Liver (tissue), 9 donors: ENCODE data around the gene AEBP1. TPM values are rescaled to one million over a fixed set of nuclear protein-coding genes. Genes with fewer than 3 reads are reported as not detected.

Source experiments
- DNase-seq: peaks from one replicate; pipeline ENCODE4 v3.0.0-alpha.2; 2017; ENCODE audit warnings: low spot score
- H3K27ac ChIP-seq, 2 donors: one replicate each; pipeline ENCODE4 v1.7.0; 2013; ENCODE audit warnings: inconsistent platforms in 2 of 2, low read length in 2 of 2, control low read depth in 1 of 2, low read depth in 1 of 2, mild to moderate bottlenecking in 1 of 2
- H3K27me3 ChIP-seq, 4 donors: one replicate each; pipeline versions ENCODE4 v1.6.1 to v1.7.0; 2013; ENCODE audit warnings: low read length in 3 of 4, inconsistent platforms in 1 of 4, mild to moderate bottlenecking in 1 of 4, moderate library complexity in 1 of 4; ENCODE audit not compliant: control insufficient read depth in 4 of 4, insufficient read depth in 4 of 4
- H3K36me3 ChIP-seq, 4 donors: one replicate each; pipeline versions ENCODE4 v1.6.1 to v1.7.0; 2013; ENCODE audit warnings: low read length in 3 of 4, mild to moderate bottlenecking in 3 of 4, low read depth in 1 of 4, moderate library complexity in 1 of 4; ENCODE audit not compliant: control insufficient read depth in 4 of 4, insufficient read depth in 3 of 4
- H3K4me1 ChIP-seq, 4 donors: one replicate each; pipeline versions ENCODE4 v1.6.1 to v1.7.0; 2013; ENCODE audit warnings: low read length in 3 of 4, mild to moderate bottlenecking in 3 of 4, moderate library complexity in 1 of 4; ENCODE audit not compliant: control insufficient read depth in 4 of 4, insufficient read depth in 4 of 4
- H3K4me3 ChIP-seq, 3 donors: one replicate each; pipeline versions ENCODE4 v1.6.1 to v1.7.0; 2013; ENCODE audit warnings: low read length in 3 of 3, control low read depth in 1 of 3, low read depth in 1 of 3, mild to moderate bottlenecking in 1 of 3
- H3K9ac ChIP-seq, 2 donors: one replicate each; pipeline ENCODE4 v1.7.0; 2013; ENCODE audit warnings: low read length in 2 of 2, mild to moderate bottlenecking in 2 of 2, moderate library complexity in 2 of 2, control low read depth in 1 of 2, low read depth in 1 of 2
- H3K9me3 ChIP-seq, 4 donors: one replicate each; pipeline versions ENCODE4 v1.6.1 to v1.7.0; 2013; ENCODE audit warnings: low read length in 3 of 4; ENCODE audit not compliant: control insufficient read depth in 4 of 4
- FOXA2 ChIP-seq: IDR thresholded peaks from 2 replicates; pipeline ENCODE4 v1.6.1; 2016; ENCODE audit warnings: antibody characterized with exemption
- GABPA ChIP-seq, 2 donors: IDR thresholded peaks in 1 of 2; conservative IDR thresholded peaks in 1 of 2; 2 replicates each; pipeline ENCODE4 v1.6.1; 2016; ENCODE audit warnings: antibody characterized with exemption in 2 of 2, mild to moderate bottlenecking in 1 of 2, moderate library complexity in 1 of 2
- HNF4G ChIP-seq: IDR thresholded peaks from 2 replicates; pipeline ENCODE4 v1.6.1; 2016; ENCODE audit warnings: antibody characterized with exemption
- NR2F2 ChIP-seq: IDR thresholded peaks from 2 replicates; pipeline ENCODE4 v1.6.1; 2016; ENCODE audit warnings: antibody characterized with exemption
- RAD21 ChIP-seq, 2 donors: IDR thresholded peaks; 2 replicates each; pipeline ENCODE4 v1.6.1; 2016; ENCODE audit warnings: antibody characterized with exemption in 2 of 2, mild to moderate bottlenecking in 2 of 2
- REST ChIP-seq: IDR thresholded peaks from 2 replicates; pipeline ENCODE4 v1.6.1; 2016; ENCODE audit warnings: antibody characterized with exemption, mild to moderate bottlenecking
- RXRA ChIP-seq, 2 donors: IDR thresholded peaks; 2 replicates each; pipeline ENCODE4 v1.6.1; 2017 to 2018; ENCODE audit warnings: antibody characterized with exemption in 2 of 2, mild to moderate bottlenecking in 1 of 2
- TAF1 ChIP-seq: conservative IDR thresholded peaks from 2 replicates; pipeline ENCODE4 v1.6.1; 2016; ENCODE audit warnings: antibody characterized with exemption, mild to moderate bottlenecking
- WGBS: extraction: QIAGEN DNeasy Blood & Tissue Kit; methylation state at CpG from one replicate; pipeline ENCODE4 v1.1.7; 2013; 5-methylcytosine and 5-hydroxymethylcytosine counted together
- polyA plus RNA-seq, 2 donors: library from polyadenylated mRNA; stranded (reverse) in 1 of 2; unstranded in 1 of 2; fragments of 200-250 nt in 1 of 2; fragments of >200 nt in 1 of 2; fragmentation: Nextera tagmentation in 1 of 2; extraction: Ambion mirVana in 1 of 2; gene quantifications; one replicate each; pipeline versions ENCODE4 v1.2.1 to v1.2.3, GENCODE V29; 2013 to 2015
- total RNA-seq, 2 donors: library from RNA; depleted of rRNA; stranded (reverse); fragments of >200 nt; gene quantifications; one replicate each; pipeline ENCODE4 v1.2.3, GENCODE V29; 2014
- TF ChIP-seq, protein P1 (sequence below): fragments of 150-350 bp; IDR thresholded peaks from 2 replicates; pipeline ENCODE4 v1.5.1; 2017; ENCODE audit warnings: improper control_type of control experiment, low read depth, low read length; ENCODE audit not compliant: missing input control
- TF ChIP-seq, protein P2 (sequence below): IDR thresholded peaks from 2 replicates; pipeline ENCODE4 v1.6.1; 2016; ENCODE audit warnings: antibody characterized with exemption
- TF ChIP-seq, protein P3 (sequence below): IDR thresholded peaks from 2 replicates; pipeline ENCODE4 v1.6.1; 2016; ENCODE audit warnings: antibody characterized with exemption
- donor health status: healthy.
- donor health status: healthy.
- donor health status: healthy.
- donor health status: healthy.
- donor health status: healthy.

AEBP1 gene
- total and polyA plus RNA-seq, 4 donors: 3.4 to 13.3 (median 7.7) TPM

DNA sequence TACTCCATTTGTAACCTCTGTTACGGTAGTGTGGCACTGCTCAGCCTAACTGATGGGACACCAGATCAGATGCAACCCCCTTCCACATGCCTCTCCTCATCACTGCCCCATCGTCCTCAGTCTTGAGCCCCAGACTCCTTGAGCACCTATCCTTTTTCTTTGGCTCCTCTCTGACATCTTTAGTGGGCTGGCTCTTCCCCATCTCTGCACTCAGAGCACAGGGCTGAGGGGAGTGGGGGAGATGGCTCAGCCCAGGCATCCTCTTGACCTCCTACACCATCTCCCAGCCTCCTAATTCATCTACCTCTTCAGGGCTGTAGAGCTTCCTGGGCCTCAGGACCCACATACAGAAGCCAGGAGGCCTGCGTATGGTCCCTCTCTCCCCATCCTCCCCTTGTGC, 20.3 kb upstream of the AEBP1 start:
- H3K27ac ChIP-seq: no peak overlapping the region
- H3K36me3 ChIP-seq: peaks cover 3 to 17% (median 6%) of the 10 kb centered on the region in 4 donors
- no peaks in the 10 kb centered on the region for H3K9me3 ChIP-seq
- WGBS: 97% methylated on average over 3 of the region's 3 CpGs
- no peak overlapping the region for H3K9ac ChIP-seq
- no peak overlapping the region for H3K4me3 ChIP-seq
- no peak for DNase-seq
- H3K27me3 ChIP-seq: no peaks in the 10 kb centered on the region
- H3K4me1 ChIP-seq: peaks cover 4 to 33% (median 20%) of the 10 kb centered on the region in 4 donors
- TF ChIP-seq RAD21 (IDR thresholded peaks at IDR 0.05): no peak
- no peak for TF ChIP-seq HNF4G
- TF ChIP-seq NR2F2: no peak
- TF ChIP-seq GABPA (IDR thresholded peaks at IDR 0.05 in 1 of 2, conservative IDR thresholded peaks at IDR 0.05 in 1 of 2): no peak

DNA sequence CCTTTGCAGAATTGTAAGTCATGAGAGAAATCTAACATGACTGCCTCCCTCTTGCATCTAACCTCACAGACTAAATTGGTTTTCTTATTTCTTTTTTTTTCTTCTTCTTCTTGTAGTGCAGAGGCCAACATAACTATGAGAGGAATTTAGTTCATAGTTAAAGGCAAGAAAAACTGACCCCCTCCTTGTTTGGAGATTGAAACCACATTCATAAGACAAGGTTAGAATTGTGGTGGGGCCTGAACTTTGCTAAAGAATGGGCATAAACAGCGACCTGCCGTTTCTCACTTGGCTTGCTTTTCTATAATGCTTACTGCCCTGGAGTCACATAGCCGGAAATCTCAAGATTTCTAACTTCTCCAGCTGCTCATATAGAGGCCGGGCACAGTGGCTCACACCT, 19.4 kb upstream of the AEBP1 start:
- Histone ChIP-seq H3K4me1 (peaks cover 4 to 37% (median 21%) of the 10 kb centered on the region in 4 donors), H3K27ac (no peak overlapping the region), H3K36me3 (peaks cover 0 to 8% (median 1%) of the 10 kb centered on the region in 4 donors), H3K9ac (no peak overlapping the region), H3K9me3 (no peaks in the 10 kb centered on the region), H3K4me3 (no peak overlapping the region), H3K27me3 (no peaks in the 10 kb centered on the region)
- no peak for TF ChIP-seq RXRA (IDR thresholded peaks at IDR 0.05)
- TF ChIP-seq, protein P1, sequence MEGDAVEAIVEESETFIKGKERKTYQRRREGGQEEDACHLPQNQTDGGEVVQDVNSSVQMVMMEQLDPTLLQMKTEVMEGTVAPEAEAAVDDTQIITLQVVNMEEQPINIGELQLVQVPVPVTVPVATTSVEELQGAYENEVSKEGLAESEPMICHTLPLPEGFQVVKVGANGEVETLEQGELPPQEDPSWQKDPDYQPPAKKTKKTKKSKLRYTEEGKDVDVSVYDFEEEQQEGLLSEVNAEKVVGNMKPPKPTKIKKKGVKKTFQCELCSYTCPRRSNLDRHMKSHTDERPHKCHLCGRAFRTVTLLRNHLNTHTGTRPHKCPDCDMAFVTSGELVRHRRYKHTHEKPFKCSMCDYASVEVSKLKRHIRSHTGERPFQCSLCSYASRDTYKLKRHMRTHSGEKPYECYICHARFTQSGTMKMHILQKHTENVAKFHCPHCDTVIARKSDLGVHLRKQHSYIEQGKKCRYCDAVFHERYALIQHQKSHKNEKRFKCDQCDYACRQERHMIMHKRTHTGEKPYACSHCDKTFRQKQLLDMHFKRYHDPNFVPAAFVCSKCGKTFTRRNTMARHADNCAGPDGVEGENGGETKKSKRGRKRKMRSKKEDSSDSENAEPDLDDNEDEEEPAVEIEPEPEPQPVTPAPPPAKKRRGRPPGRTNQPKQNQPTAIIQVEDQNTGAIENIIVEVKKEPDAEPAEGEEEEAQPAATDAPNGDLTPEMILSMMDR: no peak
- TF ChIP-seq FOXA2: no peak
- no peak for TF ChIP-seq GABPA (IDR thresholded peaks at IDR 0.05 in 1 of 2, conservative IDR thresholded peaks at IDR 0.05 in 1 of 2)
- TF ChIP-seq, protein P2, sequence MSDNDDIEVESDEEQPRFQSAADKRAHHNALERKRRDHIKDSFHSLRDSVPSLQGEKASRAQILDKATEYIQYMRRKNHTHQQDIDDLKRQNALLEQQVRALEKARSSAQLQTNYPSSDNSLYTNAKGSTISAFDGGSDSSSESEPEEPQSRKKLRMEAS: no peak
- DNase-seq: no peak
- 82% methylated on average over 4 of the region's 4 CpGs for WGBS

DNA sequence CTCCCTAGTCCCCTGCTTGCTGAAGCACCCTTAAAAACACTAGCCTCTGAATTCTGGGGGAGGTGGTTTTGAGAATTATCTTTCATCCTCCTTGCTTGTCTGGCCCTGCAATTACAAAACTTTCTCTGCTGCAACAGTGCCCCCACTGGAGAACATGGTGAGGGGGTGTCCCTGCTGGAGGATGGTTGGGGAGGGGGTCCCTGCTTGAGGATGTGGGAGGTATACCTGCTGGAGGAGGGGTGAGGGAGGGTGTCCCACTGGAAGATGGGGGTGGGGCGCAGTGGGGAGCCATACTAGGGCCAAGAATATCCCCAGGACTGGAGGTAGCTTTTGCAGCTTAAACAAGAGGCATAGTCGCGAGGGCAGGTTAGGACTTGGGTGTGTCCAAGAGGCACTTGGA, 18.6 kb upstream of the AEBP1 start:
- Histone ChIP-seq H3K36me3 (no peaks in the 10 kb centered on the region), H3K9me3 (no peaks in the 10 kb centered on the region), H3K4me3 (no peak overlapping the region), H3K27me3 (no peaks in the 10 kb centered on the region), H3K9ac (no peak overlapping the region), H3K27ac (no peak overlapping the region), H3K4me1 (peaks cover 4 to 37% (median 25%) of the 10 kb centered on the region in 4 donors)
- TF ChIP-seq HNF4G: no peak
- no peak for TF ChIP-seq TAF1
- no peak for TF ChIP-seq RXRA (IDR thresholded peaks at IDR 0.05)
- TF ChIP-seq REST: no peak
- TF ChIP-seq, protein P3, sequence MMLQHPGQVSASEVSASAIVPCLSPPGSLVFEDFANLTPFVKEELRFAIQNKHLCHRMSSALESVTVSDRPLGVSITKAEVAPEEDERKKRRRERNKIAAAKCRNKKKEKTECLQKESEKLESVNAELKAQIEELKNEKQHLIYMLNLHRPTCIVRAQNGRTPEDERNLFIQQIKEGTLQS: no peak
- DNase-seq: no peak
- WGBS: 98% methylated on average over 3 of the region's 3 CpGs
